Measurements from ENCODE around the gene DRG2.

DNA sequence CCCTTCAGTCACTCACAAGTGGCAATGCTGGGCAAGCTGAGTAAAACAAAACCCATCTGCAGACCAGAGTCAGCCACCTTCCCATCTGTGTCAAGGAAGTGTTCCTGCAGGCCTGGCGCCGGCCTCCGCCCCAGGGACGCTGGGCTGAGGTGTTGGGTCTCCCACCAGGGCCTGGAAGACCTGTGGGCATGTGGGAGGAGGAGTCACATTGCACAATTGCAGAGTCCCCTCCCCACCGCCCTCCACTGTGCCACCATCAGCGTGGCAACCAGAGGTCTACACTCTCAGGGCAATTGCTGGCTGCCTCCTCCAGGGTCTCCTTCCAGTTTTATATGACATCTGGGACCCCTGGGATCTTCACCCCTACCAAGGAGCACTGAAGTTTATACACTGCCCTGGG, 17.8 kb downstream of the DRG2 start:
- TF ChIP-seq EP300 (IDR thresholded peaks at IDR 0.05) = no peak
- no peak for TF ChIP-seq CTCF (IDR thresholded peaks at IDR 0.05)
- TF ChIP-seq POLR2A (IDR thresholded peaks at IDR 0.05) = no peak
